Amygdala (tissue), 56 donors: ENCODE data around the gene FOXP1.
A peak's percentile ranks its signal among the peaks of the same experiment; 100 is the strongest.
"Not testable (repeated sequence)": the region's sequence is repeated elsewhere in the genome, so short reads cannot be mapped to it uniquely, and the experiment has no call there.

Source experiments
- DNase-seq, 56 donors: peaks; one replicate each; lab custom pipeline; 2025; lab: John Stamatoyannopoulos, UW

The FOXP1 gene

DNA sequence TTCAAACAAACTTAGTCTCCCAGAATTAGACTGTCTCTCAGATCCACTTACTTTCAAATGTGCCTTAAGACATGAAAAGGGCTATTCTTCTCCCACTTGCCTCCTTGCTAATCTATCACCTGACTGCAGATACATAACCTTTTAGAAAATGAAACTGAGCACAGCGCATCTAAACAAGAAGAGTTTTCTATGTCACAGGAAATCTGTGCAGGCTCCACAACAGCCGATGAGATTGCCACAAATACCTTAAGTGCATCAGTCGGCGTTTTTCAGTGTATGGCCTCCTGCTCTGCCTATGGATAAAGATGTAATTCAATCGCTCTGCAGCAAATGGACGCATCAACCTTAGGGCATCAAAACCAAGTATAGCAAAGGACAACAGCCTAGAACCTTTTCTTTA is 544.2 kb downstream of the FOXP1 start:
- no peak for DNase-seq

DNA sequence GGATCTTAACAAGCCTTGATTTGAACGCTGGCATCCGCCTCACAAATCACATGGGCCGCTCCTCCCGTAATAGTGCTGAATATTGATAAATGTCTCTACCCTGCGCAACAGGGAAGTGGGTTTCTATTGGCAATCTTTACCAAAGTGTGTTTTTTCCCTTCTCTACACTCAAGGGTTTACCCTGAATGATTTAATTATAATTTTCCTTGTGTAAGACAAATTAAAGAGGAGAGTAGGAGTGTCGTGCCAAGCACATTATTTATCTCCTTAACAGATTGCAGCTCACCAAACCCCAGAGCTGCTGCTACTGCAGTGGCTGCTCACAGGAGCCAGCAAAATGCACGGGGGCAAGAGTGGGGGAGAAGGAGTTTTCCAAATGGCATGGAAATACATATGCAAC is 545.8 kb downstream of the FOXP1 start:
- peak in 1 of 56 donors; percentile 39 for DNase-seq

DNA sequence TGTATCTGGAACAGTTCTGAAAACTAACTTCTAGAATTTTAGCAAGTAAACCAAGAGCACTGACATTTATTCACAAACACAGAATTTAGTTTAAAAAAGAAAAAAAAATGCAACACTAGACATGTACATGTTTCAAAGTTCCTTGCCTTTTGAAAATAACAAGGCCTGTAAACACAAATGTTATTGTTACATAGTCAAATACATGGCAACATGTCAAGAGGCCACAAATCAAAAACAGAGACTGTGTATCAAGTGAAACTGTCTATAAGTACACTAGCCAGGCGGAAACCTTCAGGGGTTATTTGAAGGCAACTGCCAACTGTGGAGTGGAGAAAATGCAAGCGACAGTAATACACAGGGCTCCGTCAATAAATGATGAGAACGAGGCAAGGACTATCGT is 547.6 kb downstream of the FOXP1 start:
- DNase-seq = no peak

DNA sequence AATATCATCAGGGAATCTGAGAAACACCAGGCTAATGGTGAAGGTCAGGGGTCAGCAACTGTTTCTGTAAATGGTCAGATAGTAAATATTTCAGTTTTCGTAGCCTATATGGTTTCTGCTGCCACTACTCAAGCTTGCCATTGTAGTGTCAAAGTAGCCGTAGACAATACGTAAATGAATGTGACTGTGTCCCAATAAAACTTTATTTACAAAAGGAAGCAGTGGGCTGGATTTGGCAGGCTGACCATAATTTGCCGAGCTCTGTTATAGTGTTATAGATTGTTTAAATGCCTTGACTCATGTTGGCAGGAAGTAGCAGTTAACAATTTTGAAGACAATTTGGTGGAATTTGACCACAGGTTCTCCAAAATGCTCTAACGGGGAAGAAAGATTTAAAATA is 548.2 kb downstream of the FOXP1 start:
- no peak for DNase-seq

DNA sequence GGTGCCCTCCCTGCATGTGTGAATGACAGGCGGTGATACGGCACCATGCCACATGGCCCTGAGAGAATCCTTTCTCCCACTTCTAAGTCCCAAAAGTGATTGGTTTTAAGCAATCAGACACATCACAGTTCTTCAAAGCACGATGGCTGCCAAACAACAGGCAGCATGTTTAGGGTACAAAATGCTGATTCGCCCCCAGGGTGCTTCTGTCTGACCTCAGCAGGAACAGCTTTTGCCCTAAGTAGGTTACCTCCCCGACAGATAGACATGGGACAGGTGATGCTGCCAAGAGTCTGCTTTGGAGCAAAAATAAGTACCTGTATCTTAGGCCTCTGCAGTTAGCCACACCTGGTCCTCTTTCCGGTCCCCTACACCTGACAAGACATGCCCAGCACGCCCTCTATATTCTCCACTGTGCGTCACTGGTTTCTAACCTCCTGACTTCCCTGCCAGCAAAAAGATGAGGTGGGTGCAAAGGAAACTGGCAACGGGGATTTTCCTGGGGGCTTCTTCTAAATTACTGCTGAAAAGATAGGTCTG is 549.8 kb downstream of the FOXP1 start:
- DNase-seq = no peak

DNA sequence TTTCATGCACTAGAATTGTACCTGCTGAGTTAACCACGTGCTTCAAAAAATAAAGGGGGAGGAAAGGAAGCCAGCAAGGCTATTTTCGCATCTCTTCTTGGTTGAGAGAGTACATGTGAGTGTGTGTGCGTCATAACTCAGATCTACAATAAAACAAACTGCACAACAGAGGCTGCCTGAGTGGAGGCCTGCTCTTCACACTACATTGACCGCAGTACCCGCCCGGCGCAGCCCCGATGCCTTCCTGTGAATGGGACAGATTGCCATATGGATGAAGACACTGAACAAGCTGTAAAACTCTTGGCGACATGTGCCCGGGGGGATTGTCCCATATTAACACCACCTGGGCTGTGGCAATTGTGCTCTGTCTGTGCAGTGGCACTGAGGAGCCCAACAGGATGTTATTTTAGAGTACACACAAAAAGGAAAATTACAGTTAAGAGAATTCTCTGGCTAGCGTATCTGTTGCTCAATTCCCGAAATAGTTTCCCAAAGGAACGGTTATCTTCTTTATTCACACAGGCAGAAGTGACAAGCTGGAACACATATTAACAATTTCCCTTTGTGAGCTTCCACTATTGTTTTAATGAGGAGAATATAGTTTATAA is 551.5 kb downstream of the FOXP1 start:
- DNase-seq = no peak

DNA sequence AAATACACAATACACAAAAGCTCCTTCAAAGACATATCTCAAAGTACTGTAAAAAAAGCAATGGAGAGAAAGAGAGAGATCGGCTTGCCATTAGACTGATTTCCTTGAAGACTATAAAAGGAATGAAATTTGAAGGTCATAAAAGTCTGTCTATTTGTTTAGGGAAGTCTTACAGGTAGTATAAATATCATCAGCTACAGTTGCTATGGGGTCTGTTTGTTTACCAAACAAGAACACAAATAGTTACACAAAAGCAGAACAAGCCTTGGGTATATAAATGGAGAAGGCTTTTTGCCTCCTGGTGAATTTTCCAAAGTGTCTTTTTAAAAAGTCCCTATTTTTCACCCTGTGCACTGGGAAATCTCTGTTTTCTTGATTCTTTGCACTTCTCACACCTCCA is 552.3 kb downstream of the FOXP1 start:
- no peak for DNase-seq

DNA sequence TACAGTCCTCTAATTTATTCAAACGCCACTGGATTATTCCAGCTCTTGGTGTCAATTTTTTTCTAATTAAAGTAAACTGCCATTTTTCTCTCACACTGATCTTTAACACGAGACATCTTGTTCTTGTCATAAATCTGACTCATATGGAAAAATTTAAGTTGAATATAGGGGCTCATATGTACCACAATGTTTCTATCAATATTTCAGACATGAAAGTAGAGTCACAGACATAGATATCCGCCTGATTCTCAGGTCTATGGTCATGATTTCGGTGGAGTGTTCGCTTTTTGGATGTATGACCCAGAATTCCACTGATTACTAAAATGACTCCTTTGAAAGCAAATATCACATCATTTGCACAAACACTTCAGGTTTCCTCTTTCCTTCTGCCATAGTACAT is 552.8 kb downstream of the FOXP1 start:
- DNase-seq = no peak

DNA sequence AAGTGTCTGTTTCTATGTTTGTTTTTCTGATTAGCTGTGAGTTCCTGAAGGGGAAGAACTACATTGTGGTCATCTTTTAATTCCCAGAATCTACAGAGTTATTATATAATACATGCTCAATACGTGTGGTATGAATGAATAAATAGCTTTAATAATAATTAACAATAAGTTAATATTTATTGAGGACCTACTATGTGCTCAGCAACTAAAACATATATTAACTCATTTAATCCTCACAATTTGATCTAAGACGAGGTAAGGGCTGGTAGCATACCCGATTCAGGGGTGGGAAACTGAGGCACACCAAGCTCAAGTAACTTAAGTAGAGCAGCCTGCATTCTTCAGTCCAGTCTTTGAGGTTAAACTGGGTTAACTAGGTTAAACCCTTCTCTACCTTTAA is 553.8 kb downstream of the FOXP1 start:
- DNase-seq = no peak

DNA sequence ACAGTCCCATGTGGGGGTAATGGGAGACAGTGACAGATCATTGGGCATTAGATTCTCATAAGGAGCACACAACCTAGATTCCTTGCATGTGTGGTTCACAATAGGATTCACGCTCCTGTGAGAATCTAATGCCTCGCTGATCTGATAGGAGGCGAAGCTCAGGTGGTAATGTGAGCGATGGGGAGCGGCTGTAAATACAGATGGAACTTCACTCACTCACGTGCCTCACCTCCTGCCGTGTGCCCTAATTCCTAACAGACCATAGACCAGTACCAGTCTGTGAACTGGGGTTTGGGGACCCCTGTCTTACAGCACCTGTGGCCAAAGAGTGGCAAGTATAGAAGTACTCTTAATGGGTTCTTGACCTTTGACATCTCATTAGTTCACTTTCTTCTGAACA is 554.7 kb downstream of the FOXP1 start:
- no peak for DNase-seq

DNA sequence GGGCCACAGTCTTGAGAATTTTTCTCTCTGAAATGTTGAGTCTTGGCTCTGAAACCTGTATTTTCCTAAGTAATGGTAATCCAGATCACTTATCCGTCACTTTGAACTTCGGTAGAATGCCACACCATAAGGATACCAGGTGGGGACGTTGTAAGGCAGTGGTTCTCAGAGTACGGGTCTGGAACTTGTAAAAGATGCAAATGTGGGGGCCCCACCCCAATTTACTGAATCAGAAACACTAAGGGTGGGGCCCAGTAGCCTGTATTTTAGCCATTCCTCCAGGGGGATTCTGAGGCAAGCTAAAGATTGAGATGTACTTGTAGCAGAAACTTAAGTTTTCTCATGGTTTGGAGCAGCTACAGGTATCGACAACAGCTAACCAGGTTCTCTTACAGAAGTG is 555.3 kb downstream of the FOXP1 start:
- DNase-seq = no peak

DNA sequence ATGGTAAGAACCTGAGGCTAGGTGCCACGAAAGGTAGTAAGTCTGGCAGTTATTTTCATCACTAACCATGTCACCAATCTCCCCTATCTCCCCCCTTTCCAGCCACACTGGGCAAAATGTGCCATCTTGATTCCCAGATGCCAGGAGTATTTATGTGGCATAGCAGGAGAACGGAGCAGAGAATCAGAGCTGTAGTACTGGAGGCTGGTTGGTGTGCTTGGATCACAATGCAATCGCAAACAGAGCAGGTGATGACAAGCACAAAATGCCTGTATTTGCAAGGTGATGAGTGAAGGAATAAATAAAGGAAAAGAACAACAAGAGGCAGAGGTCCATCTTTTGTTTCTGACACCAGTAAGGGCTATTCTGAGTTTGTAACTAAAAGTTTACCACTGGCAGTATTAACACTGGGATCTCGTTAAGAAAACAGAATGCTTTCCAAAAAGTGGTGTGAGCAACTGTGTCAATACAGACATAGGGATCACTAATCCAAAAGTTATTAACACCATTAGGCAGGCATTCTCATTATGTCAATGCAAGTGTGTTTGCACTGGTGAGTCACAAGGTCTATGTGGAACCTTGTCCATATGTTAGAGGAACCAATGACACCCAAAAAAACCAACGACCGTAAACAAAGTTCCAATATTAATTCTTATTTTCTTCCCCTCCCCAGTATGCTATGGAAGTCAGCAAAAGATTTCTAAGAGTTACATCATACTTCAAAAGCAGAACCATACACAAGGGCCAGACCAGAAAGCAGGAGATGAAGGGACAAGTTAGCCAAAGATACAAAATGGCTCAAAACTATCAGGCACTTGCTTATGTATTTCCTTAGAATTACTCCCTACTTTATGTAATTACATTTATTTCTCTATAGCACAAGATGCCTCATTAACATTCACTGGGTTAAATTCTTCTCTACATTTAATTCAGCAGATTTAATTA is 556.6 kb downstream of the FOXP1 start:
- no peak for DNase-seq

DNA sequence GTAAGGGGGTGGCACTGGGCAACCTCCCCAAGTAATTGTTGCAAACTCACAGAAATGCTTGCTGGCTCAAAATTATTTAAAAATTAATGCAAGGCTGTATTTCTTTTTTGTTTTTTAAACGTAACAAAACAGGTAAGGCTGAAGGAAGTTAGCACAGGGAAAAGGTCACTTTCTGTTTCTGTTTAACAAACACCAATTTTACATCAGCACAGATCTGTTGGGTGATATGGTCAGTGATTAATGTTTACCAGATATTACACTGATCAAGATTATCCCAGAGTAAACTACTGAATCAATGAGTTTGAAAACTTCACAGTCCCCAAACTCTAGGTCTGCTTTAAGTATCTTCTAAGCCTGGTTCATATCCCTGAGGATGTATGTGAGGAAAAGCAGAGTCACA is 558.0 kb downstream of the FOXP1 start:
- DNase-seq = no peak

DNA sequence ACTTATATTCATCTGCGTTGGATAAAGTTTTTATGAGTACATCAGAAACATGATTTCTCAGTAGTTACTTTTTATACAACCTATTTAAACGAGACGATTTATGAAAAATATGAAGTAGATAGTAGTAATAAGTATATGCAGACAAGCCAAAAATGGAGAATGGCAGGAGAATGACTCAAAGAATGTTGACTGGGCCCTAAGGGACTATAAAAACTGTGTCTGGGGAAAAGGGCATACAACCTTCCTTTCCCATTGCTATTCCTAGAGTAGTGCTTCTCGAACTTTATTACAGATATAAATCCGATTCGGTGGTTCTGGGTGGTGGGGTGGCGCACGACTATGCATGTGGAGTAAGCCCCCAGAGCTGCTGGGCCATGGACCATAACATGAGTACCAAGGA is 558.5 kb downstream of the FOXP1 start:
- DNase-seq = no peak

DNA sequence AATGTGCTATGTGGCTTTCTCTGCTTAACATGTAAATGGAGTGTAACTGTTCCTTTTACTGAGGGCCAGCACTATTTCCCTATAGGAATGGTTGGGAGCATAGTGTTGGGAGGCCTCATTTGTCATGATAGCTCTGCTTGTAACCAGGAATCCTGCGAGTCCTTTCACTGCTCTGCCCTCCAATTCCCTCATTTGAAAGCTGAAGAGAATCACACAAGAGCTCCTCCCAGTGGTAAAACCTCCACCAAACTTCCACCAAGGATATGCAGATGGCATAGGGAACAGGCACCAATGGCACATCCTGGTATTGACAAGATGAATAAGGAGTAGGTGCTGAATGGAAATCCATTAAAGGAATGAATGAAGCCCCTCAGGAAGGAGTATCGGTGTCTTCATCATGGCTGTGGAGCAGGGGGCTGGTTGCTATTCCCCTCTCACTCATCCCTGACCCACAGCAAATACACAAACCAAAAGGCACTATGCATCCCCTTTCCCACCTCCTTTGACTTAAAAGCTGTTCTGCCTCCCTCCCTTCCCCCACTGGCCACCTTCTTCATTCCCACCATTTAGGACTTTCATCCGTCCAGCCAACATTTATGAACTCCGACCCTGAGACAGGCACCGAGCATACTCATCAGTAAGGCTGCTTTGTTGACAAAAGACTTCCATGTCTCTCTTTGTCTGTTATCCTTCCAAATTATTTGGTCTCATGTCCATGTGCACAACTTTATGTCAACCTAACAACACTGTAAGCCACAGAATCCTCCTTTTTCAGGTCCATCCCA is 560.8 kb downstream of the FOXP1 start:
- peak in 14 of 56 donors; percentile 3 to 67 (median 22) for DNase-seq

DNA sequence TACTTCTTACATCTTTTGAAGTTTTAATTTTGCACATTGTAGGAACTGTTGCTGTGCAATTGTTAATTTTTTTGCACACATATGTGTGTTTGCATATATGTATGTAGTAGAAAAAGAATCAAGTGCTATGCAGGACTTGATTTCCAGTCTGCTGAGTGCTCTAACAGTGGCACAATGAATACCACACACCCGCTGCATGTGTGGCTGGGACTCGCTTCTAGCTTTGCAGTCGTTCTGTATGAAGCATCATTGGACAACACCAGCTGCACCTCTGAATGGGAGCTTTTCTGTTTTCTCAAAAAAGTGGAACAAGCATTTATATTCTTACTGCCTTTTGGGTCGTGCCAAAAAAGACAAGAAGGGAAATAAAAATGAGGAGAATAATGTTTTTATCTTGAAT is 564.7 kb downstream of the FOXP1 start:
- DNase-seq = peak in 34 of 56 donors; percentile 2 to 70 (median 32)

DNA sequence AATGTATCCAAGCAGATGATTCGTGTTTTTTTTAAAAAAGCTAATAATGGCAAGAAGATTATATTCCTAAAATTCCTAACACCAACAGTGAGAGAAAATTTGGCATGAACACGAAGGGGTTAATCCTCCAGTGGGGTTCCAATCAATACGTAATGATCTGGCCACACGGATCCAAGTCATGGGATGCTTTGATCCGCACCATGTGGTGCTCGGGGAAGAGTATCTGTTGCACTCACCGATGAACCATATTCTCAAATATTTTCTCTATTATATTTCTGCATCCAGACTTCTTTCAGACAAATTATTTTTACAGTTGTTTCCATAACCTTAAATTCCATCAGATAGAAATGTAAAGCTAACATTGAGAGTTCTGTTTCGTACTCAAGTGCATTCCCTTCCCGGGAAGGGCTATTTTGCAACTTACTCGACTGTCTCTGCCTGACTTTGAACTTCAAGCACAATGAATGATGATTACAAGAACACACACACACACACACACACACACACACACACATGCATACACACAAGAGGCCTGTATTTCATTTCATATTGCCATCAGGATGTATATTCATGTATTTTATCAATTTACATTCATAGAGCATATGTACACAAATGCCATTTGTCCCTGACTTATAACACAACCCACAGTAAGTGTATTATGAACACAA is 567.2 kb downstream of the FOXP1 start:
- no peak for DNase-seq

DNA sequence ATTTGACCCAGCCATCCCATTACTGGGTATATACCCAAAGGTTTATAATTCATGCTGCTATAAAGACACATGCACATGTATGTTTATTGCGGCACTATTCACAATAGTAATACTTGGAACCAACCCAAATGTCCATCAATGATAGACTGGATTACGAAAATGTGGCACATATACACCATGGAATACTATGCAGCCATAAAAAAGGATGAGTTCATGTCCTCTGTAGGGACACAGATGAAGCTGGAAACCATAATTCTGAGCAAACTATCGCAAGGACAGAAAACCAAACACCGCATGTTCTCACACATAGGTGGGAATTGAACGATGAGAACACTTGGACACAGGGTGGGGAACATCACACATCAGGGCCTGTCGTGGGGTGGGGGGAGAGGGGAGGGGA is 568.9 kb downstream of the FOXP1 start:
- not testable (repeated sequence) for DNase-seq

DNA sequence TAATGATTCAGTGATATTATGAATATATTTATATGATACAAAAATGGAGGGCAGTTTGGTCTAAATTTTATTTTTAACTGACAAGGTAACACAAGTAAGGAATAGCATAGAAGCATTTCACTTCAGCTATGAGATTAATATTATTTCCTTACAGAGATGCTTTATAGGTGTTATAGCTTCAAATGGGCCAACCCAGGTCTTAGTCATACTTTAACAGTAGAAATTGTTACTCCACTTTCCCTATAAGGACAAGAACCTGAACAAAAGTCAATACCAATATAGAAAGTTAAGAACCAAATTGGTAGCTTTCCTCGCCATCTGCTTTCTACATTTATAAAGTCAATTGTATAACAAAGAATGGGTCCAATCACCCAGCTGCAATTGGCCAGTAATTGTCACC is 570.6 kb downstream of the FOXP1 start:
- no peak for DNase-seq

DNA sequence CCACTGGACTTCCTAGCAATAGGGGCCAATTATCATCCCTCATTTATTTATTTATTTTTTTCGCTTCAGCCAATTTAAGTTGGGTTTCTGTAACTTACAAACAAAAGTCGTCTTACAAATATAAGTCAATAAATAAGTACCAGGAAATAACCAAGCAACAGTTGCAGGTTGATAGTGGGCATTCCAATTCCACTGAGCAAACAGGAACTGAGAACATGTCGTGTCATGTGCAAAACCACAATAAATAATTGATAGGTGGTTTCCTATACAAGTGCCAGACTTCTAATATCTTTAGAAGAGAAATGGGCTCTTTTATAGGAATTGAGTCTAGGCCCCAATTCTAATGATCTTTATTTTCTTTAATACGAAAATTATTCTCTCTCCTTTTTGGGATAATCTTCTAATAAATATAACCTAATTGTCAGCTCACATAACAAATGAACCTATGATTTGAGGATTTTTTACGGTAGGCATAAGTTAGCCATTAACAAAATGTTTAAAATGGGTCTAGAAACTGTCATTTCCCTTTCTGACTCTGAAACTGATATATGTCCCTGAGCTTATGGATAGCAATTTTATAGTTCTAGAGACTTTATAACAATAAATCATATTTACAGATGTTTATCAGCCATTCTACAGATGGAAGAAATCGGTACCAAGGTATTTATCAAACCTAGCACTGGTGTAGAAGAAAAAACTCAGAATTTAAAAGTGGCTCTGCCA is 571.8 kb downstream of the FOXP1 start:
- no peak for DNase-seq
